ENCODE measurements around the gene COL16A1.

The COL16A1 gene

GRCh38 chr1:31664528-31664927 lies 39.3 kb downstream of the COL16A1 start:
- no peak for DNase-seq (ENCODE audit: low read depth)

GRCh38 chr1:31663622-31664452 lies 40.0 kb downstream of the COL16A1 start:
- no peak for DNase-seq (ENCODE audit: low read depth)

- no peak for DNase-seq (ENCODE audit: low read depth)
Observed at GRCh38 chr1:31662463-31662862, 41.4 kb downstream of the COL16A1 start.

GRCh38 chr1:31661856-31662255 lies 42.0 kb downstream of the COL16A1 start:
- peak; percentile 11 for DNase-seq (ENCODE audit: low read depth)

- no peak for DNase-seq (ENCODE audit: low read depth)
Observed at GRCh38 chr1:31660871-31661455, 42.9 kb downstream of the COL16A1 start.

GRCh38 chr1:31659889-31660288 lies 43.9 kb downstream of the COL16A1 start:
- DNase-seq (ENCODE audit: low read depth) = no peak

GRCh38 chr1:31658721-31659120 lies 45.1 kb downstream of the COL16A1 start:
- DNase-seq (ENCODE audit: low read depth) = peak; percentile 25

GRCh38 chr1:31657972-31658510 lies 45.8 kb downstream of the COL16A1 start:
- DNase-seq (ENCODE audit: low read depth) = no peak

GRCh38 chr1:31657020-31657804 lies 46.6 kb downstream of the COL16A1 start:
- DNase-seq (ENCODE audit: low read depth) = no peak

GRCh38 chr1:31655756-31656155 lies 48.1 kb downstream of the COL16A1 start:
- no peak for DNase-seq (ENCODE audit: low read depth)

GRCh38 chr1:31655104-31655503 lies 48.7 kb downstream of the COL16A1 start:
- no peak for DNase-seq (ENCODE audit: low read depth)

- DNase-seq (ENCODE audit: low read depth) = no peak
Observed at GRCh38 chr1:31654474-31654776, 49.4 kb downstream of the COL16A1 start.

GRCh38 chr1:31653717-31654473 lies 49.9 kb downstream of the COL16A1 start:
- no peak for DNase-seq (ENCODE audit: low read depth)

- DNase-seq (ENCODE audit: low read depth) = no peak
Observed at GRCh38 chr1:31652891-31653499, 50.8 kb downstream of the COL16A1 start.

GRCh38 chr1:31651766-31652165 lies 52.1 kb downstream of the COL16A1 start:
- DNase-seq (ENCODE audit: low read depth) = no peak

- peak; percentile 27 for DNase-seq (ENCODE audit: low read depth)
Observed at GRCh38 chr1:31651089-31651420, 52.8 kb downstream of the COL16A1 start.

- DNase-seq (ENCODE audit: low read depth) = no peak
Observed at GRCh38 chr1:31650161-31651088, 53.4 kb downstream of the COL16A1 start.

- DNase-seq (ENCODE audit: low read depth) = no peak
Observed at GRCh38 chr1:31648641-31649357, 55.0 kb downstream of the COL16A1 start.

GRCh38 chr1:31648190-31648589 lies 55.6 kb downstream of the COL16A1 start:
- no peak for DNase-seq (ENCODE audit: low read depth)

GRCh38 chr1:31647106-31647505 lies 56.7 kb downstream of the COL16A1 start:
- no peak for DNase-seq (ENCODE audit: low read depth)

All from iris pigment epithelial cell (primary cell).